IMR-90 (cell line): Measurements from ENCODE around the gene FITM2. TPM values are rescaled to one million over a fixed set of nuclear protein-coding genes. Genes with fewer than 3 reads are reported as not detected.

Experiments used
- ATAC-seq: fragments of 200-7000 bp; cut with Tn5 transposase; 2 replicates; pipeline ENCODE4 v1.9.1; 2020; ENCODE audit warnings: low read depth, mild to moderate bottlenecking, moderate library complexity
- BruUV-seq: library from RNA; stranded (reverse); fragments of 400-500 nt; replicated peaks from 2 replicates; lab custom pipeline; 2021; lab: Mats Ljungman, UMichigan
- CTCF ChIA-PET: fragments of 300-600 bp; formaldehyde crosslinking; extraction: SDS; loops from one replicate; lab custom pipeline; 2021; ENCODE audit warnings: antibody characterized with exemption; lab: Yijun Ruan, JAX
- POLR2A ChIA-PET: fragments of 300-600 bp; sonication (Branson Sonifier 250); formaldehyde crosslinking; loops from one replicate; lab custom pipeline; 2022; ENCODE audit warnings: antibody characterized with exemption; ENCODE audit not compliant: unreplicated experiment; lab: Charles Lee
- DNase-seq: peaks from one replicate; pipeline ENCODE4 v3.0.0; 2013
- H2AFZ ChIP-seq: replicated peaks from 2 replicates; pipeline ENCODE3; 2013; ENCODE audit warnings: low read length, mild to moderate bottlenecking; ENCODE audit not compliant: poor library complexity
- H2AK5ac ChIP-seq: 2 replicates; pipeline ENCODE4 v1.6.1; 2013; ENCODE audit warnings: low read depth, low read length, inconsistent platforms
- H2AK9ac ChIP-seq: replicated peaks from 2 replicates; pipeline ENCODE3; 2013; ENCODE audit warnings: mild to moderate bottlenecking, low read depth, low read length, moderate library complexity; ENCODE audit not compliant: poor library complexity
- H2BK120ac ChIP-seq: 2 replicates; pipeline ENCODE4 v1.6.1; 2013; ENCODE audit warnings: low read depth, low read length, inconsistent platforms
- H2BK15ac ChIP-seq: 3 replicates; pipeline ENCODE4 v1.6.1; 2013; ENCODE audit warnings: low read depth, low read length, inconsistent platforms
- H2BK20ac ChIP-seq: 2 replicates; pipeline ENCODE4 v1.6.1; 2013; ENCODE audit warnings: low read depth, mild to moderate bottlenecking, inconsistent platforms, low read length, moderate library complexity
- H2BK5ac ChIP-seq: 2 replicates; pipeline ENCODE4 v1.6.1; 2013; ENCODE audit warnings: mild to moderate bottlenecking, low read depth, low read length, inconsistent platforms; ENCODE audit not compliant: poor library complexity, severe bottlenecking
- H3K14ac ChIP-seq: replicated peaks from 2 replicates; pipeline ENCODE4 v1.6.1; 2013; ENCODE audit warnings: low read depth, low read length, inconsistent platforms
- H3K18ac ChIP-seq: 2 replicates; pipeline ENCODE4 v1.6.1; 2013; ENCODE audit warnings: low read depth, low read length, control low read depth
- H3K23ac ChIP-seq: 2 replicates; pipeline ENCODE4 v1.6.1; 2013; ENCODE audit warnings: low read depth, low read length, inconsistent platforms
- H3K27ac ChIP-seq: 2 replicates; pipeline ENCODE4 v1.5.1; 2013; ENCODE audit warnings: mild to moderate bottlenecking, control low read depth, low read length; ENCODE audit not compliant: insufficient read depth
- H3K27me3 ChIP-seq: 2 replicates; pipeline ENCODE4 v1.6.1; 2013; ENCODE audit warnings: low read length; ENCODE audit not compliant: control insufficient read depth, insufficient read depth
- H3K36me3 ChIP-seq: 2 replicates; pipeline ENCODE4 v1.6.1; 2013; ENCODE audit warnings: low read length, mixed read lengths; ENCODE audit not compliant: control insufficient read depth, insufficient read depth
- H3K4ac ChIP-seq: 2 replicates; pipeline ENCODE4 v1.6.1; 2013; ENCODE audit warnings: low read depth, low read length, inconsistent platforms
- H3K4me1 ChIP-seq: 2 replicates; pipeline ENCODE4 v1.6.1; 2013; ENCODE audit warnings: low read length, mixed read lengths; ENCODE audit not compliant: control insufficient read depth, insufficient read depth
- H3K4me2 ChIP-seq: 2 replicates; pipeline ENCODE4 v1.6.1; 2013; ENCODE audit warnings: low read depth, mild to moderate bottlenecking, control low read depth, low read length, moderate library complexity
- H3K4me3 ChIP-seq: 2 replicates; pipeline ENCODE4 v1.5.1; 2013; ENCODE audit warnings: low read depth, mild to moderate bottlenecking, control low read depth, low read length, moderate library complexity; ENCODE audit not compliant: insufficient read depth
- H3K56ac ChIP-seq: 2 replicates; pipeline ENCODE4 v1.6.1; 2013; ENCODE audit warnings: low read length, inconsistent platforms; ENCODE audit not compliant: insufficient read depth; ENCODE audit errors: extremely low read depth
- H3K79me1 ChIP-seq, 2 experiments: 2 replicates each; pipeline ENCODE4 v1.6.1; 2013; ENCODE audit warnings: low read length in 2 of 2, inconsistent platforms in 1 of 2, low read depth in 1 of 2
- H3K9ac ChIP-seq: 2 replicates; pipeline ENCODE4 v1.6.1; 2013; ENCODE audit warnings: low read depth, low read length, control low read depth
- H3K9me1 ChIP-seq: 2 replicates; pipeline ENCODE4 v1.6.1; 2013; ENCODE audit warnings: low read length, inconsistent platforms; ENCODE audit not compliant: insufficient read depth
- H3K9me3 ChIP-seq: 2 replicates; pipeline ENCODE4 v1.6.1; 2013; ENCODE audit warnings: low read length; ENCODE audit not compliant: control insufficient read depth, insufficient read depth
- H4K20me1 ChIP-seq: 2 replicates; pipeline ENCODE4 v1.6.1; 2013; ENCODE audit warnings: low read length, inconsistent platforms; ENCODE audit not compliant: insufficient read depth
- H4K5ac ChIP-seq: 2 replicates; pipeline ENCODE4 v1.6.1; 2013; ENCODE audit warnings: mild to moderate bottlenecking, low read depth, low read length, control low read depth
- H4K8ac ChIP-seq, 2 experiments: 2 replicates each; pipeline ENCODE4 v1.6.1; 2013; ENCODE audit warnings: low read depth in 2 of 2, low read length in 2 of 2, control low read depth in 1 of 2, inconsistent platforms in 1 of 2
- H4K91ac ChIP-seq: 2 replicates; pipeline ENCODE4 v1.6.1; 2013; ENCODE audit warnings: low read depth, low read length, inconsistent platforms; ENCODE audit not compliant: insufficient read depth
- CEBPB ChIP-seq: IDR thresholded peaks from 2 replicates; pipeline ENCODE4 v1.6.1; 2012; ENCODE audit warnings: low read depth, low read length, improper control_type of control experiment
- CTCF ChIP-seq: conservative IDR thresholded peaks from 2 replicates; pipeline ENCODE4 v1.5.1; 2012; ENCODE audit warnings: mild to moderate bottlenecking, low read depth, low read length, improper control_type of control experiment
- ELK1 ChIP-seq: fragments of 150-350 bp; IDR thresholded peaks from 2 replicates; pipeline ENCODE4 v1.6.1; 2016; ENCODE audit warnings: low read depth, mild to moderate bottlenecking, low read length, moderate library complexity, borderline replicate concordance
- MAFK ChIP-seq: IDR thresholded peaks from 2 replicates; pipeline ENCODE4 v1.6.1; 2012; ENCODE audit warnings: low read depth, low read length, improper control_type of control experiment
- RAD21 ChIP-seq: IDR thresholded peaks from 2 replicates; pipeline ENCODE4 v1.6.1; 2012; ENCODE audit warnings: low read length, improper control_type of control experiment
- SMC3 ChIP-seq: fragments of 150-350 bp; IDR thresholded peaks from 2 replicates; pipeline ENCODE4 v1.6.1; 2016; ENCODE audit warnings: low read depth, mild to moderate bottlenecking, antibody characterized with exemption, low read length, moderate library complexity
- WGBS, 2 experiments: methylation state at CpG; one replicate each; pipeline versions ENCODE4 v1.1.5 to v1.1.7; 2013; ENCODE audit warnings: missing lambda C conversion rate in 2 of 2; ENCODE audit not compliant: insufficient read length in 1 of 2; ENCODE audit errors: extremely low coverage in 2 of 2; 5-methylcytosine and 5-hydroxymethylcytosine counted together
- dilution Hi-C: fragments of 300-500 bp; cut with HindIII; formaldehyde crosslinking; loops from one replicate; pipeline ENCODE4 v1.14.3; 2018; ENCODE audit warnings: low sequenced_read_pairs; ENCODE audit not compliant: unreplicated experiment
- in situ Hi-C: fragments of 300-500 bp; cut with MboI; formaldehyde crosslinking; loops from 3 replicates; pipeline ENCODE4 v1.14.3; 2019; ENCODE audit warnings: low sequenced_read_pairs, inconsistent platforms, mixed read lengths
- intact Hi-C: fragments of 100-400 bp; cut with micrococcal nuclease; formaldehyde crosslinking; loops from 2 replicates; pipeline ENCODE4 v1.10.0; 2022
- polyA plus RNA-seq, 3 experiments: library from polyadenylated mRNA; depleted of rRNA; stranded (reverse); fragments of >200 nt; gene quantifications; 2 replicates each; pipeline ENCODE4 v1.2.3, GENCODE V29; 2012; ENCODE audit warnings: low replicate concordance in 1 of 3
- total RNA-seq: library from RNA; depleted of rRNA; stranded (reverse); fragments of >200 nt; gene quantifications from 2 replicates; pipeline ENCODE4 v1.2.3, GENCODE V29; 2012
- TF ChIP-seq, protein P1 (sequence below): fragments of 150-350 bp; IDR thresholded peaks from 2 replicates; pipeline ENCODE4 v1.6.1; 2017; ENCODE audit warnings: mild to moderate bottlenecking, antibody characterized with exemption, low read length, low read depth

The FITM2 gene
- total and polyA plus RNA-seq, 2 of the 4 experiments (the other 2 are of a cell fraction) = 3.4 to 6.5 TPM

DNA sequence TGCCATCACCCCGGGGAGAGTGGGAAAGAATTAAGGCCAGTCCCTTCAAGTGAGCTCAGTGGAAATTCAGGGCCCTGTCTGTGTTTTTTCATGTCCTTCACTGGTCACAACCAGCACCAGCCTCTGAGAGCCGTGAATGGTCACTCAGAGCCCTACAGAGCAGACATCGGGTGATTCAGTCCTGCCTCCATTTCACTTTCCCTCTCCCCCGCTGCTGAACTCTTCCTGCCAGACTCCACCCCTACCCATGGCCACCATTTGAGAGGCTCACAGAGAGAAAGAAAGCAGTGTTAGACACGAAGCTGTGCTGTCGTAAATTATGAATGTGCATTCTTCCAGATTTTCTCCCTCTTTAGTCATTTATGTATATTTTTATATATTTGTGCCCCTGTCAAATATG is 31.2 kb upstream of the FITM2 start:
- H3K4me2 ChIP-seq = no peak overlapping the region; the same call in 1 of the 2 replicates
- no peak overlapping the region for H3K4ac ChIP-seq
- no peak overlapping the region for H2BK5ac ChIP-seq

More for the DNA sequence above, 31.2 kb upstream of the FITM2 start:
- no peak overlapping the region for H2BK120ac ChIP-seq
- H3K9ac ChIP-seq = no peak overlapping the region
- dilution Hi-C loops (no loop called here), in situ Hi-C loops (no loop called here), intact Hi-C loops (no loop called here)
- no peak overlapping the region for H2BK20ac ChIP-seq
- no peak overlapping the region for H3K4me3 ChIP-seq
- H4K20me1 ChIP-seq = no peaks in the 10 kb centered on the region
- H3K9me1 ChIP-seq = no peaks in the 10 kb centered on the region
- H2BK15ac ChIP-seq = no peak overlapping the region
- H3K4me1 ChIP-seq = no peaks in the 10 kb centered on the region
- no peak overlapping the region for H3K23ac ChIP-seq
- H3K79me1 ChIP-seq = no peaks in the 10 kb centered on the region
- POLR2A ChIA-PET = no interaction called here
- no peak overlapping the region for H2AFZ ChIP-seq
- no peak overlapping the region for H2AK5ac ChIP-seq
- no TSS peak for BruUV-seq
- no CpG with 5 or more reads among the region's 6 CpGs for WGBS, 2 experiments
- H3K27me3 ChIP-seq = peaks cover 20% of the 10 kb centered on the region
- no peaks in the 10 kb centered on the region for H3K9me3 ChIP-seq
- no peak overlapping the region for H3K27ac ChIP-seq
- no peak overlapping the region for H4K91ac ChIP-seq
- TF ChIP-seq RAD21 (no peak), SMC3 (no peak), MAFK (no peak), CEBPB (no peak), ELK1 (no peak), CTCF (no peak)
- TF ChIP-seq, protein P1, sequence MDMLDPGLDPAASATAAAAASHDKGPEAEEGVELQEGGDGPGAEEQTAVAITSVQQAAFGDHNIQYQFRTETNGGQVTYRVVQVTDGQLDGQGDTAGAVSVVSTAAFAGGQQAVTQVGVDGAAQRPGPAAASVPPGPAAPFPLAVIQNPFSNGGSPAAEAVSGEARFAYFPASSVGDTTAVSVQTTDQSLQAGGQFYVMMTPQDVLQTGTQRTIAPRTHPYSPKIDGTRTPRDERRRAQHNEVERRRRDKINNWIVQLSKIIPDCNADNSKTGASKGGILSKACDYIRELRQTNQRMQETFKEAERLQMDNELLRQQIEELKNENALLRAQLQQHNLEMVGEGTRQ = no peak
- CTCF ChIA-PET = no interaction called here
- no peak overlapping the region for H3K56ac ChIP-seq
- no peak overlapping the region for H2AK9ac ChIP-seq
- H4K8ac ChIP-seq = no peak overlapping the region
- no peaks in the 10 kb centered on the region for H3K36me3 ChIP-seq
- no peak overlapping the region for H3K18ac ChIP-seq
- ATAC-seq = peak; percentile 76
- DNase-seq = peak; percentile 8
- no peak overlapping the region for H4K5ac ChIP-seq
- no peak overlapping the region for H3K14ac ChIP-seq
